Panc1 (cell line): Measurements from ENCODE around the gene SOWAHD.

ENCODE experiments used
- POLR2AphosphoS5 ChIP-seq: IDR thresholded peaks from 2 replicates; pipeline ENCODE4 v1.6.1; 2012; ENCODE audit warnings: mild to moderate bottlenecking, low read depth, low read length, moderate library complexity
- SIN3A ChIP-seq: IDR thresholded peaks from 2 replicates; pipeline ENCODE4 v1.6.1; 2012; ENCODE audit warnings: low read depth, mild to moderate bottlenecking, low read length, moderate library complexity, borderline replicate concordance; ENCODE audit not compliant: insufficient read depth
- TF ChIP-seq, protein P1 (sequence below): fragments of 450-650 bp; IDR thresholded peaks from 2 replicates; pipeline ENCODE4 v1.5.1; 2017; ENCODE audit warnings: mild to moderate bottlenecking

DNA sequence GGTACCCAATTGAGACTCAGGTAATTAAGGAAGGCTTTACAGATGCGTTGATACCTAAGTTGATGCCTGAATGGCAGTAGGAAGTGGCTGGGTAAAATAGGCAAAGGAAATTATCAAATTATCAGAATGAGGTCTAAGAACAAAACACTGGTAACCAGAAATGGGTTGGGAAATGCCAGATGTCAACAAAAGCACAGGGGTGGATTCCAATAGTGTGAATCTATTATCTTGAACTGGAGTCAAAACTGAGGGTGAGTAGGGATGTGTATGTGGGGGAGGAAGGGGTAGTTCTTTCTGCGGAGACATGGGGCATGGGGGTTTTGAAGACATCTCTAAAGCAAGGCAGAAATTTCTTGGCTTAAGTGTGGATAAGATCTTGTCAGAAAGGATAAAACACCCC lies 49.5 kb upstream of the SOWAHD start:
- TF ChIP-seq, protein P1, sequence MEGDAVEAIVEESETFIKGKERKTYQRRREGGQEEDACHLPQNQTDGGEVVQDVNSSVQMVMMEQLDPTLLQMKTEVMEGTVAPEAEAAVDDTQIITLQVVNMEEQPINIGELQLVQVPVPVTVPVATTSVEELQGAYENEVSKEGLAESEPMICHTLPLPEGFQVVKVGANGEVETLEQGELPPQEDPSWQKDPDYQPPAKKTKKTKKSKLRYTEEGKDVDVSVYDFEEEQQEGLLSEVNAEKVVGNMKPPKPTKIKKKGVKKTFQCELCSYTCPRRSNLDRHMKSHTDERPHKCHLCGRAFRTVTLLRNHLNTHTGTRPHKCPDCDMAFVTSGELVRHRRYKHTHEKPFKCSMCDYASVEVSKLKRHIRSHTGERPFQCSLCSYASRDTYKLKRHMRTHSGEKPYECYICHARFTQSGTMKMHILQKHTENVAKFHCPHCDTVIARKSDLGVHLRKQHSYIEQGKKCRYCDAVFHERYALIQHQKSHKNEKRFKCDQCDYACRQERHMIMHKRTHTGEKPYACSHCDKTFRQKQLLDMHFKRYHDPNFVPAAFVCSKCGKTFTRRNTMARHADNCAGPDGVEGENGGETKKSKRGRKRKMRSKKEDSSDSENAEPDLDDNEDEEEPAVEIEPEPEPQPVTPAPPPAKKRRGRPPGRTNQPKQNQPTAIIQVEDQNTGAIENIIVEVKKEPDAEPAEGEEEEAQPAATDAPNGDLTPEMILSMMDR = no peak
- no peak for TF ChIP-seq SIN3A
- no peak for TF ChIP-seq POLR2AphosphoS5
